Effector memory CD4-positive, alpha-beta T cell (primary cell): Measurements from ENCODE around the gene WDHD1.

ENCODE experiments used
- DNase-seq, 3 donors: peaks; one replicate each; pipeline ENCODE4 v3.0.0-alpha.2; 2020
- H3K27ac ChIP-seq: 2 replicates; pipeline ENCODE4 v1.7.0; 2013; ENCODE audit warnings: mild to moderate bottlenecking, low read length, moderate library complexity; ENCODE audit not compliant: insufficient read depth, poor library complexity, severe bottlenecking
- H3K27me3 ChIP-seq: replicated peaks from 2 replicates; pipeline ENCODE4 v1.7.0; 2013; ENCODE audit warnings: mild to moderate bottlenecking, low read length; ENCODE audit not compliant: insufficient read depth, control insufficient read depth, poor library complexity, severe bottlenecking
- H3K36me3 ChIP-seq: 2 replicates; pipeline ENCODE4 v1.7.0; 2013; ENCODE audit warnings: mild to moderate bottlenecking, low read length, moderate library complexity; ENCODE audit not compliant: control insufficient read depth, insufficient read depth
- H3K4me1 ChIP-seq: 2 replicates; pipeline ENCODE4 v1.7.0; 2013; ENCODE audit warnings: low read length, mild to moderate bottlenecking; ENCODE audit not compliant: control insufficient read depth, insufficient read depth, poor library complexity, severe bottlenecking
- H3K4me3 ChIP-seq: 2 replicates; pipeline ENCODE4 v1.7.0; 2013; ENCODE audit warnings: low read length, low read depth, mild to moderate bottlenecking; ENCODE audit not compliant: insufficient read depth, poor library complexity, severe bottlenecking
- H3K9me3 ChIP-seq: 2 replicates; pipeline ENCODE4 v1.7.0; 2013; ENCODE audit warnings: mild to moderate bottlenecking, low read length, moderate library complexity; ENCODE audit not compliant: control insufficient read depth

WDHD1 gene

GRCh38 chr14:55062517-55063351 lies 35.8 kb upstream of the WDHD1 start:
- H3K9me3 ChIP-seq = no peaks in the 10 kb centered on the region
- no peaks in the 10 kb centered on the region for H3K4me1 ChIP-seq
- DNase-seq = no peak
- H3K27ac ChIP-seq = no peak overlapping the region
- no peaks in the 10 kb centered on the region for H3K27me3 ChIP-seq
- H3K4me3 ChIP-seq = no peak overlapping the region
- H3K36me3 ChIP-seq = peaks cover 36% of the 10 kb centered on the region

- Histone ChIP-seq H3K27ac (no peak overlapping the region), H3K27me3 (no peaks in the 10 kb centered on the region), H3K4me1 (no peaks in the 10 kb centered on the region), H3K36me3 (peaks cover 26% of the 10 kb centered on the region), H3K9me3 (no peaks in the 10 kb centered on the region), H3K4me3 (no peak overlapping the region)
- no peak for DNase-seq
Measured at GRCh38 chr14:55059333-55059732, 32.4 kb upstream of the WDHD1 start.

GRCh38 chr14:55057919-55058318 lies 31.0 kb upstream of the WDHD1 start:
- Histone ChIP-seq H3K4me1 (peaks cover 12% of the 10 kb centered on the region), H3K36me3 (peaks cover 18% of the 10 kb centered on the region)

GRCh38 chr14:55054098-55054497 lies 27.2 kb upstream of the WDHD1 start:
- no peak overlapping the region for H3K4me3 ChIP-seq
- H3K4me1 ChIP-seq = peaks cover 12% of the 10 kb centered on the region
- no peak overlapping the region for H3K27ac ChIP-seq
- no peak for DNase-seq
- no peaks in the 10 kb centered on the region for H3K27me3 ChIP-seq
- H3K36me3 ChIP-seq = peaks cover 10% of the 10 kb centered on the region
- H3K9me3 ChIP-seq = no peaks in the 10 kb centered on the region

More at GRCh38 chr14:55057919-55058318, 31.0 kb upstream of the WDHD1 start:
- Histone ChIP-seq H3K27me3 (no peaks in the 10 kb centered on the region), H3K9me3 (no peaks in the 10 kb centered on the region), H3K4me3 (no peak overlapping the region), H3K27ac (no peak overlapping the region)
- no peak for DNase-seq

GRCh38 chr14:55053500-55053899 lies 26.6 kb upstream of the WDHD1 start:
- Histone ChIP-seq H3K4me1 (peaks cover 12% of the 10 kb centered on the region), H3K9me3 (no peaks in the 10 kb centered on the region), H3K4me3 (no peak overlapping the region), H3K27me3 (no peaks in the 10 kb centered on the region), H3K36me3 (peaks cover 10% of the 10 kb centered on the region), H3K27ac (peak overlapping the region; percentile 100)
- DNase-seq = no peak

- H3K9me3 ChIP-seq = no peaks in the 10 kb centered on the region
- peaks cover 7% of the 10 kb centered on the region for H3K36me3 ChIP-seq
- peak overlapping the region; percentile 96 for H3K4me3 ChIP-seq
- no peaks in the 10 kb centered on the region for H3K27me3 ChIP-seq
- H3K27ac ChIP-seq = peak overlapping the region; percentile 100
- DNase-seq = no peak
- peaks cover 12% of the 10 kb centered on the region for H3K4me1 ChIP-seq
Measured at GRCh38 chr14:55053018-55053417, 26.1 kb upstream of the WDHD1 start.

- H3K4me3 ChIP-seq = peak overlapping the region; percentile 96
- peaks cover 4% of the 10 kb centered on the region for H3K36me3 ChIP-seq
- peaks cover 12% of the 10 kb centered on the region for H3K4me1 ChIP-seq
- no peaks in the 10 kb centered on the region for H3K9me3 ChIP-seq
- peak overlapping the region; percentile 100 for H3K27ac ChIP-seq
- no peak for DNase-seq
- no peaks in the 10 kb centered on the region for H3K27me3 ChIP-seq
Measured at GRCh38 chr14:55052269-55052930, 25.5 kb upstream of the WDHD1 start.

GRCh38 chr14:55051423-55052268 lies 24.7 kb upstream of the WDHD1 start, which contains the start of gene MAPK1IP1L:
MAPK1IP1L (plus strand) TSS chr14:55051647; CDS start chr14:55061684, 10,037 bp downstream.
- Histone ChIP-seq H3K4me3 (peak within 1 kb of the TSS; percentile 96), H3K27ac (peak within 1 kb of the TSS; percentile 100), H3K4me1 (peaks cover 12% of the 10 kb centered on the region), H3K36me3 (peaks cover 4% of the 10 kb centered on the region), H3K9me3 (no peaks in the 10 kb centered on the region), H3K27me3 (no peaks in the 10 kb centered on the region)
- peak; percentile 82 to 86 (median 83) for DNase-seq

- no peaks in the 10 kb centered on the region for H3K27me3 ChIP-seq
Measured at GRCh38 chr14:55051165-55051422, 24.2 kb upstream of the WDHD1 start.

More at GRCh38 chr14:55051165-55051422, 24.2 kb upstream of the WDHD1 start:
- peaks cover 4% of the 10 kb centered on the region for H3K36me3 ChIP-seq
- H3K27ac ChIP-seq = peak overlapping the region; percentile 100
- peak overlapping the region; percentile 96 for H3K4me3 ChIP-seq
- DNase-seq = no peak
- peaks cover 12% of the 10 kb centered on the region for H3K4me1 ChIP-seq
- no peaks in the 10 kb centered on the region for H3K9me3 ChIP-seq
